CD4-positive, alpha-beta T cell treated with Interleukin-15 for 1 hour (primary cell): Measurements from ENCODE around the gene PKP4.

Source experiments
- DNase-seq: peaks from one replicate; pipeline ENCODE4 v3.0.0-alpha.2; 2020

PKP4 gene

GRCh38 chr2:158723921-158724802 lies 267.4 kb downstream of the PKP4 start:
- no peak for DNase-seq

GRCh38 chr2:158724803-158725381 lies 268.1 kb downstream of the PKP4 start:
- no peak for DNase-seq

- DNase-seq: no peak
Measured at GRCh38 chr2:158725441-158725891, 268.7 kb downstream of the PKP4 start.

GRCh38 chr2:158726911-158727592 lies 270.3 kb downstream of the PKP4 start:
- no peak for DNase-seq

- DNase-seq: no peak
Measured at GRCh38 chr2:158728422-158728821, 271.7 kb downstream of the PKP4 start.

- no peak for DNase-seq
Measured at GRCh38 chr2:158729451-158729850, 272.7 kb downstream of the PKP4 start.

- no peak for DNase-seq
Measured at GRCh38 chr2:158729873-158730620, 273.3 kb downstream of the PKP4 start.

- no peak for DNase-seq
Measured at GRCh38 chr2:158730621-158731140, 273.9 kb downstream of the PKP4 start.

GRCh38 chr2:158731386-158731785 lies 274.6 kb downstream of the PKP4 start:
- DNase-seq: no peak
